Ishikawa (cell line): ENCODE results near the gene EPS15.

Experiments used
- CEBPB ChIP-seq: IDR thresholded peaks from 2 replicates; pipeline ENCODE4 v1.6.1; 2012
- CREB1 ChIP-seq: IDR thresholded peaks from 2 replicates; pipeline ENCODE4 v1.6.1; 2012; ENCODE audit warnings: low read depth
- EGR1 ChIP-seq: IDR thresholded peaks from 2 replicates; pipeline ENCODE4 v1.6.1; 2012
- EP300 ChIP-seq: IDR thresholded peaks from 2 replicates; pipeline ENCODE4 v1.6.1; 2012; ENCODE audit warnings: borderline replicate concordance
- FOXM1 ChIP-seq: IDR thresholded peaks from 2 replicates; pipeline ENCODE4 v1.6.1; 2012; ENCODE audit warnings: low read depth, borderline replicate concordance
- MAX ChIP-seq: IDR thresholded peaks from 2 replicates; pipeline ENCODE4 v1.6.1; 2012
- NFIC ChIP-seq: IDR thresholded peaks from 2 replicates; pipeline ENCODE4 v1.6.1; 2012
- RAD21 ChIP-seq: IDR thresholded peaks from 2 replicates; pipeline ENCODE4 v1.6.1; 2012; ENCODE audit warnings: low read depth
- REST ChIP-seq: IDR thresholded peaks from 2 replicates; pipeline ENCODE4 v1.6.1; 2012; ENCODE audit warnings: low read depth, mild to moderate bottlenecking
- TAF1 ChIP-seq: IDR thresholded peaks from 2 replicates; pipeline ENCODE4 v1.6.1; 2012; ENCODE audit warnings: low read depth, mild to moderate bottlenecking
- TCF12 ChIP-seq: IDR thresholded peaks from 2 replicates; pipeline ENCODE4 v1.6.1; 2012; ENCODE audit warnings: low read depth
- TEAD4 ChIP-seq: IDR thresholded peaks from 2 replicates; pipeline ENCODE4 v1.6.1; 2012
- USF1 ChIP-seq: IDR thresholded peaks from 2 replicates; pipeline ENCODE4 v1.6.1; 2012
- YY1 ChIP-seq: IDR thresholded peaks from 2 replicates; pipeline ENCODE4 v1.6.1; 2012; ENCODE audit warnings: low read depth
- ZBTB7A ChIP-seq: IDR thresholded peaks from 2 replicates; pipeline ENCODE4 v1.6.1; 2012; ENCODE audit warnings: low read depth

The EPS15 gene

GRCh38 chr1:51527144-51527543 is 8.1 kb upstream of the EPS15 start:
- TF ChIP-seq NFIC: no peak
- TF ChIP-seq CEBPB: no peak
- TF ChIP-seq CREB1: no peak
- TF ChIP-seq MAX: no peak
- no peak for TF ChIP-seq EP300
- TF ChIP-seq TEAD4: no peak
- TF ChIP-seq RAD21: no peak
- TF ChIP-seq EGR1: no peak
- TF ChIP-seq USF1: no peak
- TF ChIP-seq ZBTB7A: no peak
- no peak for TF ChIP-seq YY1
- no peak for TF ChIP-seq TCF12
- TF ChIP-seq TAF1: no peak
- no peak for TF ChIP-seq REST
- no peak for TF ChIP-seq FOXM1

GRCh38 chr1:51526248-51526647 is 7.2 kb upstream of the EPS15 start:
- TF ChIP-seq RAD21 (no peak), YY1 (no peak), ZBTB7A (no peak), CEBPB (no peak), TAF1 (no peak), CREB1 (no peak), EP300 (no peak), REST (no peak), EGR1 (no peak), FOXM1 (no peak), TCF12 (no peak), MAX (no peak)

GRCh38 chr1:51525295-51525694 is 6.2 kb upstream of the EPS15 start:
- TF ChIP-seq USF1: no peak
- no peak for TF ChIP-seq NFIC
- TF ChIP-seq TCF12: no peak
- TF ChIP-seq ZBTB7A: no peak
- no peak for TF ChIP-seq EGR1
- no peak for TF ChIP-seq TAF1
- TF ChIP-seq CEBPB: no peak
- TF ChIP-seq CREB1: no peak
- TF ChIP-seq RAD21: no peak
- TF ChIP-seq REST: no peak
- TF ChIP-seq EP300: no peak
- no peak for TF ChIP-seq FOXM1
- TF ChIP-seq MAX: no peak
- no peak for TF ChIP-seq YY1
- TF ChIP-seq TEAD4: no peak

- TF ChIP-seq MAX (no peak), TAF1 (no peak), NFIC (no peak), EGR1 (no peak), ZBTB7A (no peak), USF1 (no peak), CREB1 (no peak), REST (no peak), TCF12 (no peak), EP300 (no peak), CEBPB (no peak), YY1 (no peak)
These were observed 5.8 kb upstream of the EPS15 start for GRCh38 chr1:51524817-51525216.
